ENCODE data around the gene GYS1.
"Not testable (repeated sequence)": the region's sequence is repeated elsewhere in the genome, so short reads cannot be mapped to it uniquely, and the experiment has no call there.

The GYS1 gene

GRCh38 chr19:48938256-48938655 lies 54.9 kb downstream of the GYS1 start:
- no peak for DNase-seq (ENCODE audit: low read depth in 2 of 2)

GRCh38 chr19:48935864-48936263 lies 57.2 kb downstream of the GYS1 start:
- no peak for DNase-seq (ENCODE audit: low read depth in 2 of 2)

- no peak for DNase-seq (ENCODE audit: low read depth in 2 of 2)
These were observed 58.3 kb downstream of the GYS1 start for GRCh38 chr19:48934837-48935236.

GRCh38 chr19:48933382-48933932 lies 59.7 kb downstream of the GYS1 start, which contains the start of gene DHDH:
Gene DHDH (plus strand): TSS chr19:48933699. CDS start chr19:48933722, 23 bp downstream.
- DNase-seq (ENCODE audit: low read depth in 2 of 2), result peak; percentile 48 to 69

- no peak for DNase-seq (ENCODE audit: low read depth in 2 of 2)
These were observed 64.7 kb downstream of the GYS1 start for GRCh38 chr19:48928164-48929025.

- not testable (repeated sequence) for DNase-seq (ENCODE audit: low read depth in 2 of 2)
These were observed 65.4 kb downstream of the GYS1 start for GRCh38 chr19:48927692-48928091.

GRCh38 chr19:48926909-48927308 lies 66.2 kb downstream of the GYS1 start:
- no peak for DNase-seq (ENCODE audit: low read depth in 2 of 2)

GRCh38 chr19:48925890-48926289 lies 67.2 kb downstream of the GYS1 start:
- not testable (repeated sequence) for DNase-seq (ENCODE audit: low read depth in 2 of 2)

- DNase-seq (ENCODE audit: low read depth in 2 of 2), result no peak
These were observed 67.8 kb downstream of the GYS1 start for GRCh38 chr19:48925240-48925843.

- no peak for DNase-seq (ENCODE audit: low read depth in 2 of 2)
These were observed 70.3 kb downstream of the GYS1 start for GRCh38 chr19:48922548-48923490.

GRCh38 chr19:48921721-48922500 lies 71.2 kb downstream of the GYS1 start:
- DNase-seq (ENCODE audit: low read depth in 2 of 2), result no peak

GRCh38 chr19:48920949-48921348 lies 72.2 kb downstream of the GYS1 start:
- DNase-seq (ENCODE audit: low read depth in 2 of 2), result no peak

GRCh38 chr19:48919271-48919670 lies 73.8 kb downstream of the GYS1 start:
- not testable (repeated sequence) for DNase-seq (ENCODE audit: low read depth in 2 of 2)

- DNase-seq (ENCODE audit: low read depth in 2 of 2), result no peak
These were observed 74.3 kb downstream of the GYS1 start for GRCh38 chr19:48918801-48919247.
